Neural progenitor cell (in vitro differentiated cells): ENCODE data around the gene TAF6.

ENCODE experiments used
- EZH2phosphoT487 ChIP-seq: fragments of 200-600 bp; sonication (generic); IDR thresholded peaks from 2 replicates; pipeline ENCODE4 v1.6.1; 2017; ENCODE audit warnings: antibody characterized with exemption
- TF ChIP-seq, protein P1 (sequence below): fragments of 200-600 bp; sonication (generic); IDR thresholded peaks from 2 replicates; pipeline ENCODE4 v1.5.1; 2017; ENCODE audit warnings: antibody characterized with exemption, mild to moderate bottlenecking

DNA sequence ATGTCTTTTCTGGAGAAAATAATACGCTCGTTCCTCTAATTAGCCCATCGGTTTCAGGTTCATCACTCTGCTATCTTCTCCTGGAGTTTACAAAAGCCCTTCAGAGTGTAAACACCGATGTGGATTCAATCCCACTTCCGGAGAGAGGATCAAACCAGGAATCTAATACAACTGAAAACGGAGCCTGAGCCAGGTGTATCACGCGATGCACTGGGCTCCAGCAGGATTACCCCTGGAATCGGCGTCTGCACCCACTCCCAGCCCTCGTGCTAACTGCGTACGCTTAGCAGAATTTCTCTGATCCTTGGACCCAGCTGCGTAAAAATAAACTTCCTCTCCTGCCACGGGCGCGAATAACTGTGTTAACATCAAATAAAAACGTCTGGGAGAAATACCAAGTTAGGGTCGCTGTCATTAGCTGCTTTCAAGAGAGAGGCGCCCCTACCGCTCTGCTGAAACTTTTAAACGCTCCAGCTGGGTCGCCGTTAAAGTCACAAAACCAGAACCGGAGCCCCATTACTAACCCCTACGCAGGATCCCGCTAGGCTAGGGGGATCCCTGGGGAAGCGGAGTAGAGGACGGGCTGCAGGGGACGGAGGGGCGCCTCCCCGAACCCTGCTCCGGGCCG lies 38.1 kb downstream of the TAF6 start:
- TF ChIP-seq, protein P1, sequence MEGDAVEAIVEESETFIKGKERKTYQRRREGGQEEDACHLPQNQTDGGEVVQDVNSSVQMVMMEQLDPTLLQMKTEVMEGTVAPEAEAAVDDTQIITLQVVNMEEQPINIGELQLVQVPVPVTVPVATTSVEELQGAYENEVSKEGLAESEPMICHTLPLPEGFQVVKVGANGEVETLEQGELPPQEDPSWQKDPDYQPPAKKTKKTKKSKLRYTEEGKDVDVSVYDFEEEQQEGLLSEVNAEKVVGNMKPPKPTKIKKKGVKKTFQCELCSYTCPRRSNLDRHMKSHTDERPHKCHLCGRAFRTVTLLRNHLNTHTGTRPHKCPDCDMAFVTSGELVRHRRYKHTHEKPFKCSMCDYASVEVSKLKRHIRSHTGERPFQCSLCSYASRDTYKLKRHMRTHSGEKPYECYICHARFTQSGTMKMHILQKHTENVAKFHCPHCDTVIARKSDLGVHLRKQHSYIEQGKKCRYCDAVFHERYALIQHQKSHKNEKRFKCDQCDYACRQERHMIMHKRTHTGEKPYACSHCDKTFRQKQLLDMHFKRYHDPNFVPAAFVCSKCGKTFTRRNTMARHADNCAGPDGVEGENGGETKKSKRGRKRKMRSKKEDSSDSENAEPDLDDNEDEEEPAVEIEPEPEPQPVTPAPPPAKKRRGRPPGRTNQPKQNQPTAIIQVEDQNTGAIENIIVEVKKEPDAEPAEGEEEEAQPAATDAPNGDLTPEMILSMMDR, result no peak
- no peak for TF ChIP-seq EZH2phosphoT487
